Sigmoid colon (tissue), 4 donors: ENCODE data around the gene NATD1.

Experiments
- POLR2A ChIP-seq, 2 donors: fragments of 450-650 bp; IDR thresholded peaks; one replicate each; pipeline ENCODE4 v1.6.1; 2016; ENCODE audit warnings: antibody characterized with exemption in 2 of 2, mild to moderate bottlenecking in 2 of 2, moderate library complexity in 2 of 2
- POLR2AphosphoS5 ChIP-seq, 4 donors: sonication (generic); formaldehyde crosslinking; IDR thresholded peaks; one replicate each; pipeline ENCODE4 v1.6.1; 2017; ENCODE audit warnings: antibody characterized with exemption in 4 of 4
- TF ChIP-seq, protein P1 (sequence below), 4 experiments: fragments of 450-650 bp in 3 of 4; fragments of 200-600 bp in 1 of 4; IDR thresholded peaks; one replicate each; pipeline ENCODE4 v1.5.1; 2016 to 2019; ENCODE audit warnings: antibody characterized with exemption in 4 of 4, mild to moderate bottlenecking in 3 of 4, moderate library complexity in 2 of 4

DNA sequence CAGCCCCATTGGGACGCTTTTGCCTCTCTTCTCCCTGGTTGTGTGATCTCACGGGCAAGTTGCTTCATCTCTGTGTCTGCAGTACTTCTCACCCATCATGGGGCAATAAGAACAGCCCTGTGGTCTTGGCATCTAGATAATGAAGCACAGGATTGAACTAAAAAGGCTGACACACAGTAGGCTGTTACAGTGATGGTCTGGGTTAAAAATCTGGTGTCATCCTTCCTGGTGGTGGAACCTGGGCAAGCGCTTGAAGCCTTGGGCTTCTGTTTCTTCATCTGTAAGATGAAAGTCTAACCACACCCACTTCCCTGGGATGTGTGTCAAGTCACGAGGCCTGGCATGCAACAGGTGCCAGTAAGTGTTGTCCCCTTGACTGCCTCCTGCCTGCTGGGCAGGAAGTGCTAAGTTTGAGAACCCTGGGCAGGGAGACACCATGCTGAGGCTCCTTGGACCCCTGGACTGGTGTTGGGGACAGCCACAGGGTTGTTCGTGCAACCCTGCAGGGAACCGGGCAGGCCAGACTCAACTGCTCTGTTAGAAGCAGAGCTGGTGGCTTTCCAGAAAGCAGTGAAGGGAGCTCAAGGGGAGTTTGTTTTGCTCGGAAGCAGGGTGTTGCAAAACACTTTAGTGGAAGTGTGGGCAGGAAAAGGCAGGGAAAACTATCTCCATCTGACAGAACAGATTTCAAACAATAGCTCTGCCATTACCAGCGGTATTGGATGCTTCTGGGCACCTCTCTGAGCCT lies 25.4 kb upstream of the NATD1 start:
- TF ChIP-seq, protein P1, sequence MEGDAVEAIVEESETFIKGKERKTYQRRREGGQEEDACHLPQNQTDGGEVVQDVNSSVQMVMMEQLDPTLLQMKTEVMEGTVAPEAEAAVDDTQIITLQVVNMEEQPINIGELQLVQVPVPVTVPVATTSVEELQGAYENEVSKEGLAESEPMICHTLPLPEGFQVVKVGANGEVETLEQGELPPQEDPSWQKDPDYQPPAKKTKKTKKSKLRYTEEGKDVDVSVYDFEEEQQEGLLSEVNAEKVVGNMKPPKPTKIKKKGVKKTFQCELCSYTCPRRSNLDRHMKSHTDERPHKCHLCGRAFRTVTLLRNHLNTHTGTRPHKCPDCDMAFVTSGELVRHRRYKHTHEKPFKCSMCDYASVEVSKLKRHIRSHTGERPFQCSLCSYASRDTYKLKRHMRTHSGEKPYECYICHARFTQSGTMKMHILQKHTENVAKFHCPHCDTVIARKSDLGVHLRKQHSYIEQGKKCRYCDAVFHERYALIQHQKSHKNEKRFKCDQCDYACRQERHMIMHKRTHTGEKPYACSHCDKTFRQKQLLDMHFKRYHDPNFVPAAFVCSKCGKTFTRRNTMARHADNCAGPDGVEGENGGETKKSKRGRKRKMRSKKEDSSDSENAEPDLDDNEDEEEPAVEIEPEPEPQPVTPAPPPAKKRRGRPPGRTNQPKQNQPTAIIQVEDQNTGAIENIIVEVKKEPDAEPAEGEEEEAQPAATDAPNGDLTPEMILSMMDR (IDR thresholded peaks at IDR 0.05): no peak
- TF ChIP-seq POLR2A (IDR thresholded peaks at IDR 0.05): no peak
- no peak for TF ChIP-seq POLR2AphosphoS5 (IDR thresholded peaks at IDR 0.05)
